H9 (cell line): ENCODE results near the gene PUM2. TPM values are rescaled to one million over a fixed set of nuclear protein-coding genes. Genes with fewer than 3 reads are reported as not detected.

ENCODE experiments used
- DNase-seq: peaks from one replicate; pipeline ENCODE4 v3.0.0-alpha.2; 2017
- H2AFZ ChIP-seq: one replicate; pipeline ENCODE4 v1.6.1; 2013; ENCODE audit warnings: mild to moderate bottlenecking, low read length, control low read depth, moderate library complexity
- H2AK5ac ChIP-seq: 2 replicates; pipeline ENCODE4 v1.6.1; 2013; ENCODE audit warnings: low read length, control low read depth, mixed read lengths; ENCODE audit not compliant: insufficient read length
- H2BK120ac ChIP-seq: one replicate; pipeline ENCODE4 v1.6.1; 2013; ENCODE audit warnings: low read depth, mild to moderate bottlenecking, low read length, control low read depth, inconsistent platforms; ENCODE audit not compliant: poor library complexity, severe bottlenecking
- H2BK12ac ChIP-seq: 2 replicates; pipeline ENCODE4 v1.6.1; 2013; ENCODE audit warnings: low read length, control low read depth, mixed read lengths, low read depth; ENCODE audit not compliant: insufficient read length
- H2BK15ac ChIP-seq: 2 replicates; pipeline ENCODE4 v1.6.1; 2013; ENCODE audit warnings: low read depth, low read length, control low read depth
- H2BK20ac ChIP-seq: one replicate; pipeline ENCODE4 v1.6.1; 2013; ENCODE audit warnings: low read depth, mild to moderate bottlenecking, low read length, control low read depth, inconsistent platforms; ENCODE audit not compliant: poor library complexity, severe bottlenecking
- H2BK5ac ChIP-seq: 2 replicates; pipeline ENCODE4 v1.6.1; 2013; ENCODE audit warnings: low read length, control low read depth, mixed read lengths; ENCODE audit not compliant: insufficient read length
- H3K14ac ChIP-seq: 2 replicates; pipeline ENCODE4 v1.6.1; 2013; ENCODE audit warnings: low read length, control low read depth; ENCODE audit not compliant: insufficient read depth
- H3K18ac ChIP-seq: 2 replicates; pipeline ENCODE4 v1.6.1; 2013; ENCODE audit warnings: low read depth, mild to moderate bottlenecking, mixed read lengths, low read length, control low read depth; ENCODE audit not compliant: insufficient read length
- H3K23ac ChIP-seq: 2 replicates; pipeline ENCODE4 v1.6.1; 2013; ENCODE audit warnings: low read length, control low read depth, mixed read lengths, low read depth; ENCODE audit not compliant: insufficient read length
- H3K23me2 ChIP-seq: 2 replicates; pipeline ENCODE4 v1.6.1; 2013; ENCODE audit warnings: low read depth, mild to moderate bottlenecking, mixed read lengths, low read length, control low read depth; ENCODE audit not compliant: insufficient read length, poor library complexity, severe bottlenecking
- H3K27ac ChIP-seq: 2 replicates; pipeline ENCODE4 v1.5.1; 2013; ENCODE audit warnings: low read length, control low read depth, mixed read lengths, low read depth; ENCODE audit not compliant: insufficient read length
- H3K27me3 ChIP-seq: 2 replicates; pipeline ENCODE4 v1.6.1; 2013; ENCODE audit warnings: low read length, control low read depth, inconsistent platforms; ENCODE audit not compliant: insufficient read depth
- H3K4ac ChIP-seq: 2 replicates; pipeline ENCODE4 v1.6.1; 2013; ENCODE audit warnings: low read depth, mild to moderate bottlenecking, control low read depth, inconsistent platforms, low read length, moderate library complexity
- H3K4me1 ChIP-seq: 2 replicates; pipeline ENCODE4 v1.6.1; 2013; ENCODE audit warnings: low read length, control low read depth, inconsistent platforms; ENCODE audit not compliant: insufficient read depth
- H3K4me2 ChIP-seq: 2 replicates; pipeline ENCODE4 v1.6.1; 2013; ENCODE audit warnings: low read length, control low read depth, mixed read lengths; ENCODE audit not compliant: insufficient read length, insufficient read depth
- H3K56ac ChIP-seq: 2 replicates; pipeline ENCODE4 v1.6.1; 2013; ENCODE audit warnings: low read depth, mild to moderate bottlenecking, mixed read lengths, low read length, control low read depth; ENCODE audit not compliant: insufficient read length
- H3K79me1 ChIP-seq: 2 replicates; pipeline ENCODE4 v1.6.1; 2013; ENCODE audit warnings: low read depth, mild to moderate bottlenecking, moderate library complexity, low read length, control low read depth, inconsistent platforms; ENCODE audit not compliant: insufficient read depth, poor library complexity, severe bottlenecking
- H3K79me2 ChIP-seq: 2 replicates; pipeline ENCODE4 v1.6.1; 2013; ENCODE audit warnings: low read length, control low read depth, inconsistent platforms; ENCODE audit not compliant: insufficient read depth
- H3K9ac ChIP-seq: 2 replicates; pipeline ENCODE4 v1.6.1; 2013; ENCODE audit warnings: low read length, control low read depth, mixed read lengths; ENCODE audit not compliant: insufficient read length; ENCODE audit errors: extremely low read depth
- H3K9me3 ChIP-seq: one replicate; pipeline ENCODE4 v1.6.1; 2013; ENCODE audit warnings: low read depth, low read length, inconsistent platforms; ENCODE audit not compliant: control insufficient read depth
- H3T11ph ChIP-seq: one replicate; pipeline ENCODE4 v1.6.1; 2013; ENCODE audit warnings: mild to moderate bottlenecking, low read length, control low read depth, inconsistent platforms
- H4K20me1 ChIP-seq: one replicate; pipeline ENCODE4 v1.6.1; 2013; ENCODE audit not compliant: control insufficient read depth, insufficient read length, insufficient read depth
- H4K5ac ChIP-seq: 2 replicates; pipeline ENCODE4 v1.6.1; 2013; ENCODE audit warnings: low read depth, mild to moderate bottlenecking, mixed read lengths, low read length, control low read depth; ENCODE audit not compliant: insufficient read length
- H4K8ac ChIP-seq: replicated peaks from 2 replicates; pipeline ENCODE4 v1.6.1; 2013; ENCODE audit warnings: low read length, control low read depth, mixed read lengths, low read depth; ENCODE audit not compliant: insufficient read length
- H4K91ac ChIP-seq: 2 replicates; pipeline ENCODE4 v1.6.1; 2013; ENCODE audit warnings: low read depth, mild to moderate bottlenecking, moderate library complexity, mixed read lengths, low read length, control low read depth; ENCODE audit not compliant: insufficient read length
- H3K27ac Mint-ChIP-seq, 3 experiments: 2 replicates in 2 of 3; 3 replicates in 1 of 3; pipeline ENCODE4 v1.8.0; 2020 to 2021; ENCODE audit warnings: mixed read lengths in 3 of 3, mild to moderate bottlenecking in 1 of 3, moderate library complexity in 1 of 3
- H3K27me3 Mint-ChIP-seq: 2 replicates; pipeline ENCODE4 v1.8.0; 2021; ENCODE audit warnings: low read depth, mild to moderate bottlenecking, moderate library complexity, mixed read lengths
- H3K36me3 Mint-ChIP-seq, 3 experiments: 2 replicates in 2 of 3; 3 replicates in 1 of 3; pipeline ENCODE4 v1.8.0; 2020 to 2021; ENCODE audit warnings: low read depth in 3 of 3, mixed read lengths in 3 of 3; ENCODE audit not compliant: insufficient read depth in 1 of 3
- H3K4me1 Mint-ChIP-seq, 2 experiments: 2 replicates each; pipeline ENCODE4 v1.8.0; 2020; ENCODE audit warnings: mixed read lengths in 2 of 2
- H3K4me3 Mint-ChIP-seq, 2 experiments: 2 replicates in 1 of 2; 3 replicates in 1 of 2; pipeline ENCODE4 v1.8.0; 2020 to 2021; ENCODE audit warnings: mild to moderate bottlenecking in 2 of 2, mixed read lengths in 2 of 2, moderate library complexity in 1 of 2
- H3K9me3 Mint-ChIP-seq, 2 experiments: 2 replicates in 1 of 2; 3 replicates in 1 of 2; pipeline ENCODE4 v1.8.0; 2020; ENCODE audit warnings: mild to moderate bottlenecking in 2 of 2, mixed read lengths in 2 of 2, moderate library complexity in 1 of 2
- WGBS: extraction: QIAGEN DNeasy Blood & Tissue Kit; methylation state at CpG from one replicate; pipeline ENCODE4 v1.1.7; 2013; ENCODE audit warnings: missing lambda C conversion rate, low lambda C conversion rate, mixed read lengths; ENCODE audit not compliant: insufficient read length; ENCODE audit errors: extremely low coverage; 5-methylcytosine and 5-hydroxymethylcytosine counted together
- total RNA-seq: library from RNA; stranded (reverse); gene quantifications from 2 replicates; pipeline ENCODE4 v1.2.1, GENCODE V29; 2021
- TF ChIP-seq, protein P1 (sequence below): fragments of 200-600 bp; sonication (generic); conservative IDR thresholded peaks from 3 replicates; pipeline ENCODE4 v1.8.0; 2021; ENCODE audit warnings: antibody characterized with exemption, mild to moderate bottlenecking

PUM2 gene
- total RNA-seq, 1 experiment from 2014 or later = 96.6 TPM

GRCh38 chr2:20236496-20236895 lies 114.1 kb downstream of the PUM2 start:
- Histone ChIP-seq H2AK5ac (no peak overlapping the region), H4K20me1 (no peaks in the 10 kb centered on the region), H3K14ac (no peak overlapping the region), H3T11ph (no peak overlapping the region), H3K27ac (no peak overlapping the region), H3K27me3 (no peaks in the 10 kb centered on the region), H2BK120ac (no peak overlapping the region), H3K18ac (no peak overlapping the region), H3K79me1 (no peaks in the 10 kb centered on the region), H2BK20ac (no peak overlapping the region), H3K23ac (no peak overlapping the region), H4K8ac (no peak overlapping the region), H3K23me2 (no peaks in the 10 kb centered on the region), H2BK5ac (no peak overlapping the region), H3K4me2 (no peak overlapping the region), H3K56ac (no peak overlapping the region), H3K9me3 (no peaks in the 10 kb centered on the region), H3K4ac (no peak overlapping the region), H3K79me2 (no peaks in the 10 kb centered on the region), H4K5ac (no peak overlapping the region), H4K91ac (no peak overlapping the region), H3K4me1 (peaks cover 2% of the 10 kb centered on the region; the same call in 1 of the 2 replicates), H2BK15ac (no peak overlapping the region), H3K9ac (no peak overlapping the region), H2AFZ (no peak overlapping the region), H2BK12ac (no peak overlapping the region)
- Mint-ChIP-seq H3K4me3 (no peak overlapping the region), H3K36me3 (no peaks in the 10 kb centered on the region), H3K9me3 (peaks cover 0 to 3% of the 10 kb centered on the region in 2 experiments; a peak in 1 of 5 replicates), H3K4me1 (peaks cover 18 to 23% of the 10 kb centered on the region in 2 experiments), H3K27me3 (peaks cover 5% of the 10 kb centered on the region), H3K27ac (peak overlapping the region in 2 of 3 experiments; percentile 3 to 50; a peak in 2 of 7 replicates)
- DNase-seq = no peak
- TF ChIP-seq, protein P1, sequence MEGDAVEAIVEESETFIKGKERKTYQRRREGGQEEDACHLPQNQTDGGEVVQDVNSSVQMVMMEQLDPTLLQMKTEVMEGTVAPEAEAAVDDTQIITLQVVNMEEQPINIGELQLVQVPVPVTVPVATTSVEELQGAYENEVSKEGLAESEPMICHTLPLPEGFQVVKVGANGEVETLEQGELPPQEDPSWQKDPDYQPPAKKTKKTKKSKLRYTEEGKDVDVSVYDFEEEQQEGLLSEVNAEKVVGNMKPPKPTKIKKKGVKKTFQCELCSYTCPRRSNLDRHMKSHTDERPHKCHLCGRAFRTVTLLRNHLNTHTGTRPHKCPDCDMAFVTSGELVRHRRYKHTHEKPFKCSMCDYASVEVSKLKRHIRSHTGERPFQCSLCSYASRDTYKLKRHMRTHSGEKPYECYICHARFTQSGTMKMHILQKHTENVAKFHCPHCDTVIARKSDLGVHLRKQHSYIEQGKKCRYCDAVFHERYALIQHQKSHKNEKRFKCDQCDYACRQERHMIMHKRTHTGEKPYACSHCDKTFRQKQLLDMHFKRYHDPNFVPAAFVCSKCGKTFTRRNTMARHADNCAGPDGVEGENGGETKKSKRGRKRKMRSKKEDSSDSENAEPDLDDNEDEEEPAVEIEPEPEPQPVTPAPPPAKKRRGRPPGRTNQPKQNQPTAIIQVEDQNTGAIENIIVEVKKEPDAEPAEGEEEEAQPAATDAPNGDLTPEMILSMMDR = no peak
- no CpG with 5 or more reads among the region's 5 CpGs for WGBS
